Inflammatory macrophage treated with lipopolysaccharide for 1 hour (primary cell): ENCODE results near the gene CCDC92B.
"Not testable (repeated sequence)": the region's sequence is repeated elsewhere in the genome, so short reads cannot be mapped to it uniquely, and the experiment has no call there.

Experiments used
- DNase-seq, 2 donors: peaks; one replicate each; pipeline ENCODE4 v3.0.0-alpha.2; 2020 to 2022

Gene CCDC92B

GRCh38 chr17:2688351-2689342, 60.8 kb downstream of the CCDC92B start:
- DNase-seq, result no peak

DNA sequence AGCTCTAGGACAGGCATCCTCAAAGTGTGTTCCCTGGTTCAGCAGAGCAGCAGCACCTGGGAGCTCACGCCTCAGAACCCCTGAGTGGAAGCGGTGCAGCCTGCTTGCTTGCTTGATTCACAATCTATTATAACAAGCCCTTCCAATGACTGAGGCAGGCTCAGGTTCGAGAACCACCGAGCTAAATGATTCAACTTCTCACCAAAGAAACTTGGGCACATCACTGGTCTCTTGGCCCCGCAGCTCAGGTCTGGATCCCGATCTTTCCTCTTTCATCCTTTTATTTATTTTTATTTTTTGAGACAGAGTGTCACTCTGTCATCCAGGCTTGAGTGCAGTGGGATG, 62.4 kb downstream of the CCDC92B start:
- no peak for DNase-seq

GRCh38 chr17:2685696-2686095, 63.8 kb downstream of the CCDC92B start:
- DNase-seq, result no peak

DNA sequence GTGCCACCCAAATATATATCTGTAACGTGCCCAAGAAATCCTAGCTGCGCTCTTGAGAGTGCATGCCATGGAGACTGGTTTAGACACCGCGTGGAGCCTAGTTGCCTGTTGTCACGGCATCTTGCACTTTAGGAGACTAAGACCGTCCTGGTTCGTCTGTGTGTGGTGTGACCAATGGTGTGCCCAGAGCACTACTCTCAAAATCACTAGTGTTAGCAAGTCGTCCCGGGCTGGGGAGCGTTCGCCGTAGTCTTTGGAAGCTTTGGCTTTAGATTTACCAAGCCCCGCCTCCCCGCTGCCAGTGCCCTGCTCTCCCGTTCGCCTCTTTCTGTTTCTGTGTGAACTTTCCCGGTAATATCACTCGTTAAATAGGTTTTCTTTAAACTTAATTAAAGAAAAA, 64.9 kb downstream of the CCDC92B start:
- no peak for DNase-seq

GRCh38 chr17:2683912-2684311, 65.5 kb downstream of the CCDC92B start:
- no peak for DNase-seq

DNA sequence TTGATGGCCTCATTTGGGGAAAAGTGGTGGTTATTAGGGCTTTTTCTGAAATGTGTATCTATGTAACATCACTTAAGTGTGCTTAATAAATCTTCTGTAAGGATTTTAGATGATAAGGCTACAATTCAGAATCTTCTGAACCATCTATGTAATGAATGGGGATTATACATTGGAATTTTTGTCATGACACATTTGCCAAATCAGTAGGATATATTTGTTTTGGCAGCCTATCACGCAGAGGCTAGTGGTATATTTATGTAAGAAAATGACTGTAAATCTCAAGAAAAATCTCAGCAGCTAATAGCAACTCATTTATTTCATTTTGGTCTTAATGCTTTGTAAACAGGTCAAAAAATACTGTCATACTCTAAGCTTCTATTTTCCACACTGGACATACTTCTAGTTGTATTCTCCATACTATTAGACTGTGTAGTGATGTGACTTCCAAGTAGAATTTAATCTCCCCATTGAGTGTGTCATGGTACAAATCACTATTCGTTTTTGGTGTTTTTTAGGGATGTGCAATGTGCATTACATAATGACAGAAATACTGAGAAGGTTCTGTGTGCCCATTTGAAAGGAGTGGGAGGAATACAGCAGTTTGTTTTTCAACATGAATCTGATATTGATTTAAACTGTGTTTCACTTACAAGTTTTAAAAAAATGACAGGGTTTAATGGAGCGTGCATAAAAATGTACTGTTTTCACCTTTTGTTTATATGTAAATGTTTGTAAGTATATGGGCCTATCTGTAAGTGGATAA, 67.1 kb downstream of the CCDC92B start:
- DNase-seq, result no peak

DNA sequence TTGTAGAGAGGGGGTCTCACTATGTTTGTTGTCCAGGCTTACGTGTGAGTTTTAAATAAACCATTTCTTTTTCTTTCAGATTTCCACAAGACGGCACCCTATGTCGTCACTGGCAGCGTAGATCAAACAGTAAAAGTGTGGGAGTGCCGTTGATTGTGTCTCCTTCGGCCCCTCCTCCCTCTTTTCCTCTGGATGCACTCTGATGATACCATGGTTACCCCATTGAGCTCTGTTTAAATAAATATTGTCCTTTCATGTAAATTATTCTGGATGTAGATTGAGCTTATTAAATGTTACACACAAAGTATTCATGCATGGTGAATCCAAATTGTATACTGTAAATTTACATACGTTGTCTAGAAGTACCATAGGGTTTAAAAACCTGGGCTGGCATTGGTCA, 67.8 kb downstream of the CCDC92B start:
- no peak for DNase-seq

DNA sequence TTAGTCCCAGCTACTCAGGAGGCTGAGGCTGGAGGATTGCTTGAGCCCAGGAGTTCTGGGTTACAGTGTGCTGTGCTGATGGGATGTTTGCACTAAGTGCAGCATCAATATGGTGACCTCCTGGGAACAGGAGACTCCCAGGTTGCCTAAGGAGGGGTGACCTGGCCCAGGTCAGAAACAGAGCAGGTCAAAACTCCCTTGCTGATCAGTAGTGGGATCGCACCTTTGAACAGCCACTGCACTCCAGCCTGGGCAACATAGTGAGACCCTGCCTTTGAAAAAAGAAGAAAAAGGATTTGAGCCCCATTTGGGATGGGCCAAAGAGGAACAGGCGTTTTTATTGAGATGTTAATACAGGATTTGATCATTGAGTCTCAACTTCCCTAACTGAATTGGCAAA, 68.5 kb downstream of the CCDC92B start:
- DNase-seq, result no peak

DNA sequence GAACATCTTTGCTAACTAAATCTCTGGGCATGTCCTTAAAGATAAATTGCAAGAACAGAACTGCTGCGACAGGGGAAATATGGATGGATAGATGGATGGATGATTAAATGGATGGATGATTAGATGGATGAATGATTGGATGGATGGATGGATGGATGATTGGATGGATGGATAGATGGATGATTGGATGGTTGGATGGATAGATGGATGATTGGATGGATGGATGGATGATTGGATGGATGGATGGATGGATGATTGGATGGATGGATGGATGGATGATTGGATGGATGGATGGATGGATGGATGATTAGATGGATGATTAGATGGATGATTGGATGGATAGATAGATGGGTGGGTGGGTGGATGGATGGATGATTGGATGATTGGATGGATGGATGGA, 70.2 kb downstream of the CCDC92B start:
- DNase-seq, result not testable (repeated sequence)
